SKM-1 treated with dmso at 0.1 percent for 144 hours (cell line): ENCODE data around the gene TTLL6.
"Not testable (repeated sequence)": the region's sequence is repeated elsewhere in the genome, so short reads cannot be mapped to it uniquely, and the experiment has no call there.

ENCODE experiments used
- DNase-seq: peaks from one replicate; lab custom pipeline; 2025; ENCODE audit not compliant: unreplicated experiment; lab: John Stamatoyannopoulos, UW

Gene TTLL6

DNA sequence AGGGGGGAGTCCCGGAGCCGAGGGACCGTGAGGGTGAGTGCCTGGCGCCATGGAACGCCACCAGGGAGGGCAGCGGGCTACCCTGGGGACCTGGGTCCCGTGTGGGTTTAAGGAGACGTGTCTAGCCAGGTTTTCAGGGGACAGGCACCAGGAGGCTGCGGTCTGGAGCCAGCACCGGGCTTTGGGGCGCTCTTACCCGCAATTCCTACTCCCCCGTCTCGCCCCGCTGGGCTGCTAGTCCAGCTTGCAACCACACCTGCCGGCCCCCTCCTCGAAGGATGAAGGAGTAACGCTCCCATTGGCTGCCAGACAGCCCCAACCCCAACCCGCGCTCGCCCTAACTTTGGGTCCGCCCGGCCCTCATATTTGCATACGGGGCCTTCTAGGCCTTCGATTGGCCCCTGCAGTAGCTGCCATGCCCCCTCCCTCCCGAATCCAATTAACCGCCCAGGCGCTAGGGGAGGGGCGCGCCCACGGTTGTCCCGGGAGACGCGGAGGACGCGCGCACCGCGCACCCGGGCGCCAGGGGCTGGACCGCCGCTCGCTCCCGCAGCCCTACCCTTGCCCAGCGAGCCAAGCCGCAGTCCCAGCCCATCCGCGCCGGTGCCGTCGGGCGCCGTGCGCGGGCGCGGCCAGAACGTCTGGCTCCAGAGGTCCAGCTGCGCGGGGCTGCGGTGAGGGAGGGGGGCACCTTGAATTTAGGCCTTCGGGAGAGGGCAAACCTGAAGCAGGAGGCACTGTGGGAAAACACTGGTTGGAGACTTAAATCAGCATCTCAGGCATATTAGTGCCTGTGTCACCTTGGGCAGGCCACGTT lies at the start of gene TTLL6:
TTLL6 (minus strand) TSS at position 456 of the 817 bp plus-strand sequence; CDS start at position 299, 157 bp downstream.
- no peak for DNase-seq

GRCh38 chr17:48860456-48860855 lies 43.4 kb upstream of the TTLL6 start:
- no peak for DNase-seq

- no peak for DNase-seq
Observed at GRCh38 chr17:48860034-48860433, 43.0 kb upstream of the TTLL6 start.

DNA sequence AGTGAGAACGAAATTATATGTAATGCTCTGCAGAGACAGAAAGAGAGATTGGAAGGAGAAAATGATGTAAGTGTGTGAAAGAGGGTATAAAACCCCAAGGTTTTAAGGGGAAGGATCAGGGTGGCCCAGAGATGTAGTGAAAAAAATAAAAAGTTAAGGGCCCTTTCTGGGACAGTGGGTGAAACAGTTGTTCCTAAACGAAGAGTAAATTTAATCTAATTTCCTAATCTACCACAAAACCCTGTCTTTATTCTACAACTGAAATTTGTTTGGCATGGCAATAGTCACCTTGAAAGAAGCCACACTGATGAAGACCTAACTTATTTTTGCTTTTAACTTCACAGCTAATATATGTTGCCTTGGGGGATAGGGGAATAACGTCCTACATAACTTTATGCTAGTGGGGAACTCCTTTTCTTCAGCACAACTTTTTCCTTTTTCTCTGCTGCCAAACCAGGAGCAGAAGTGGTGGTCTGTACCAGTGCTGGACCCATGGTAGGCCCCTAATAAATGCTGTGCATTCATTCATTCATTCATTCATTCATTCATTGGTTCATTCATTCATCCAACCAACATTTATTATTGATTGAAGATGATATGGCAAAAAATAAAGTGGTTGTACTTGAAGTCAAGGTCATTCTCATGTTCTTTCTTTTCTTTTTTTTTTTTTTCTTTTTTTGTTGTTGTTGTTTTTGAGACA lies 39.2 kb upstream of the TTLL6 start:
- DNase-seq: no peak

DNA sequence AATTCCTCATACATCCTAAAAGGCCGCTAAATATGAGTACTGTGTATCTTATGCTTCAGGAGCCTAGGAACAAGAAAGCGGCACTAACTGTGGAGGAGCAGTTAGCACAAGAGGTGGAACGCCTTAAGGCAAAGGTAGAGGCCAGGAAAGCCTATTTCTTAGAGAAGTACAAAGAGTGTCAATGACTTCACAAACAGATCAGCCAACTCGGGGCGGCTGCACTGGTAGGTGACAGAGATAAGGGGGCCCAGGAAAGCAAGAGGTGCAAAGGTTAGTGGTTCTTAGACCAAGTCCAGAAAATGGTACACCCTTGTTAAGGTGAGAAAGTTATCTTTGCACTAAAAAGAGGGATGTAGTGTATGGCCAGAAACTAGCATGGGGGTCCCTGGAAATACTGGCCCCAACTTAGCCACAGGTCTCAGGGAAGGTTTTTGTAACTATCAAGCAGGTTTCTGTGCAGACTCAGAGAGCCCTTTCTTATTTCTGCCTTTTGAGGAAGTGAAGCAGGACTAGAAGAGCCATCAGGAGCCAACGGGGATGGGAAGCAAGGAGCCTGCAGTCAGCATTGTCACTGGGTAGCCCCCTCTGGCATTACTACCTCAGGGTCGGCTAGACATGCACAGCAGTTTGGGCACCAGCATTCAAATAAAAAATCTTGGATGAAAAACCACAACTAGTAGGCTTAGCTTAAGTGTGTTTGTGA lies 37.9 kb upstream of the TTLL6 start:
- DNase-seq: no peak

- DNase-seq: no peak
Observed at GRCh38 chr17:48850792-48851323, 33.8 kb upstream of the TTLL6 start.

- DNase-seq: no peak
Observed at GRCh38 chr17:48843187-48843900, 26.3 kb upstream of the TTLL6 start.

GRCh38 chr17:48842746-48843145 lies 25.7 kb upstream of the TTLL6 start:
- DNase-seq: no peak

DNA sequence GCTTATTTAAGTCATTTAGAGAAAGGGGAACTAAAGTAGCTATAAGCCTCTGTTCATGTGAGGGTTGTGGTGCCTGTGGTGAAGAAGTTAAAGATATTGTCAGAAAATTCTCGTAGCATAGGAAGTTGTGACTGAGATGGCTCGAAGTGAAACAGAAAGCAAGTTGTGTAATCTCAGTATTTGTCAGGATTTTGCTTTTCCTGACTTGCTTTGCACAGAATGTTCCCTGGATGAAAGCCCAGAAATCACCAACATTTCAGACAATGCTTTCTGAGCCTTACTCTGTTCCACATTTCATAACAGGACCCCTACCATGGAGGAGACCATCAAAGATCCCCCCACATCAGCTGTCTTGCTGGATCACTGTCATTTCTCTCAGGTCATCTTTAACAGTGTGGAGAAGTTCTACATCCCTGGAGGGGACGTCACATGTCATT lies 24.4 kb upstream of the TTLL6 start:
- DNase-seq: peak; percentile 89

DNA sequence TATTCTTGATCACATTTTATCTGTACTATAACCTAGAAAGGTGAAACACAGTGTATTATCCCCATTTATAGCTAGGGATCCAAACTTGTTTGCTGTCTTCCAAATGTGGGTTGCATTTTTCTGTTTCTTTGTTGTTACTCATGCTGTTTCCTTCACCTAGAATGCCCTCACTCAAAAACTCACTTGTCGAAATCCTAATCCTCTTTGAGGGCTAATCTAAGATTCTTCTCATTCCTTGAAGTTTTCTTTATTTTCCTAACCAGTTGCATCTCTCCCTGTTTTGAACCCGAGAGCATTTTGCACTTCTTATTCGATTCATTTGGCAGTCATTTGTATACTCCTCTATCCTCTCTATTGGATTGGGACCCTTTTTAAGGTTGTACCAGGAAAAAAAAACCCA lies 23.4 kb upstream of the TTLL6 start:
- DNase-seq: no peak

- DNase-seq: peak; percentile 50
Observed at GRCh38 chr17:48837458-48837857, 20.4 kb upstream of the TTLL6 start.

DNA sequence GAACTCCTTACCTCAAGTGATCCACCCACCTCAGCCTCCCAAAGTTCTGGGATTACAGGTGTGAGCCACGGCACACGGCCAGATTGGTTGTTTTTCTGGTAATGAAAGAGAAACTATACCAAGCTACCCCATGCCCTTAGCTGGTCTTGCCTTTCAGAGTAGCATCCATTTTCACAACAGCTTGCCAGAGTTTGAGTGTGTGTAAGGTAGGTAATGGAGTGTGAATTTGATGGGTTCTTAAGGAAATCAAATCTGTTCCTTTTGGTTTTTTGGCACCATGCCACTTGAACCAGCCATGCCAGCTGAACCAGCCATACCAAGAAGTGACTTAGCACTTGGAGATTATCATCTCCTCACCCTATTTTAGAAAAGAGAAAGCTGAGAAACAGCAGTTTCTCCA lies 18.9 kb upstream of the TTLL6 start:
- no peak for DNase-seq

DNA sequence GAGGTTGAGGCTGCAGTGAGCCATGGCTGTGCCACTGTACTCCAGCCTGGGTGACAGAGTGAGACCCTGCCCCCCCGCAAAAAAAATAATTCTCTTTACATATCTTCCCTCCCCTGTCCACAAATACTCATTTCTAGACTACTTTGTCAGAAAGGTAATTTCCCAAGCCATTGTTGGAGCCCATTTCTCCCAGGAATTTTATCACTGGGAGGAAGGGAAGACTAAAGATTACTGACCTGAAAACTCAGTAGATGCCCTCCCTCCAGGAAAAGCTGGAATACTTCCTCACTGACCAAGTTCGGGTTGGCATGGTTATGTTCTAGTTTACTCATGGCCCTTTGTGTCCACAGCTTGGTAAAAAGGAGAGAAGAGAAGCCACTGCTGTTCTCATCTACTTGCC lies 17.9 kb upstream of the TTLL6 start:
- DNase-seq: no peak

DNA sequence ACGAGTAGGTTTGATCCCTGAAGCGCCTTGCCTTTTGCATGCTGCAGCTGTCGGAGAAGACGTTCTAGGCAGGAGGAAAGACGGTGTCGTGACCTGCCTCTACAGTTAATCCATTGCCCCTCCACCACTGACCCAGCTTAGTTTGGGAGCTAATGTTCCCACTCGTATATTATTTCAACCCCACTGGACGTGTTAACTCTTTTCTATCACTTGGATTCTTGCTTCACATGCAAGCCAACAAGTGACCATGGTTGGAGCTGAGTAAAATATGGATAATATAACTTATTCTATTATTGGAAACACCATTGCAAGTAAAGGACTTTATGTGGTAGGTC lies 14.5 kb upstream of the TTLL6 start:
- no peak for DNase-seq

GRCh38 chr17:48830840-48831548 lies 14.0 kb upstream of the TTLL6 start, which contains the start of gene CALCOCO2:
Gene CALCOCO2 (plus strand): TSS chr17:48831035. CDS start chr17:48841708, 10,673 bp downstream.
- DNase-seq: peak; percentile 88

DNA sequence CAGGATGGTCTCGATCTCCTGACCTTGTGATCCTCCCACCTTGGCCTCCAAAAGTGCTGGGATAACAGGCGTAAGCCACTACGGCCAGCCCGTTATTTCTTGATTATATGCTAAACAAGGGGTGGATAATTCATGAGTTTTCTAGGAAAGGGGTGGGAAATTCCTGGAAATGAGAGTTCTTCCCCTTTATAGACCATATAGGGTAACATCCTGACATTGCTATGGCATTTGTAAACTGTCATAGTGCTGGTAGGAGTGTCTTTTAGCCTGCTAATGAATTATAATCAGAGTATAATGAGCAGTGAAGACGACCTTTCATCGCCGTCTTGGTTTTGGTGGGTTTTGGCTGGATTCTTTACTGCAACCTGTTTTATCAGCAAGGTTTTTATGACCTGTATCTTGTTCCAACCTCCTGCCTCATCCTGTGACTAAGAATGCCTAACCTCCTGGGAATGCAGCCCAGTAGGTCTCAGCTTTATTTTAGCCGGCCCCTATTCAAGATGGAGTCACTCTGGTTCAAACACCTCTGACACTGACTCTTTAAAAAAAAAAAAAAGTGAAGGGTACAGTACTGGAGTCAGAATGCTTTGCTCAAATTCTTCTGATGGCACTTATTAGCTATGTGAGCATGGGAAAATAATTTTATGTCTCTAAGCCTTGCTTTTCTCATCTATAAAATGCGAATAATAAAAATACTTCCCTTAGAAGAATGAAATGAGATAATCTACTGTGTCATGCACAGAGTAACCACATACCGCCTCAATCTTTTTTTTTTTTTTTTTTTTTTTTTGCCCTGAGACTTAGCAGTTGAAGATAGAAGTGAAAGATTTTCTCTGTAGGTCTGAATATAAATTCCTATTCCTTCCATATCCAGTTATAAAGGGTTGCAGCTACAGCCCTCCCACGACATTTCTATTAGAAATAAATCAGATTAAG lies 8.7 kb upstream of the TTLL6 start:
- no peak for DNase-seq

DNA sequence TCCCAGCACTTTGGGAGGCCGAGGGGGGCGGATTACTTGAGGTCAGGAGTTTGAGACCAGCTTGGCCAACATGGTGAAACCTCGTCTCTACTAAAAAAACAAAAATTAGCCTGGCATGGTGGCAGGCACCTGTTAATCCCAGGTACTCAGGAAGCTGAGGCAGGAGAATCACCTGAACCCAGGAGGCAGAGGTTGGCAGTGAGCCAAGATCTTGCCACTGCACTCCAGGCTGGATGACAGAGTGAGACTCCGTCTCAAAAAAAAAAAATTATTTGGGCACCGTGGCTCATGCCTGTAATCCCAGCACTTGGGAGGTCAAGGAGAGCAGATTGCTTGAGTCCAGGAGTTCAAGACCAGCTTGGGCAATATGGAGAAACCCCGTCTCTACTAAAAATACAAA lies 3.9 kb upstream of the TTLL6 start:
- DNase-seq: not testable (repeated sequence)

- DNase-seq: no peak
Observed at GRCh38 chr17:48819466-48819865, 2.4 kb upstream of the TTLL6 start.

GRCh38 chr17:48818361-48818841 lies 1.4 kb upstream of the TTLL6 start:
- DNase-seq: no peak
